T1000 (cell line): ENCODE data around the gene HYOU1.
A peak's percentile ranks its signal among the peaks of the same experiment; 100 is the strongest.
"Not testable (repeated sequence)": the region's sequence is repeated elsewhere in the genome, so short reads cannot be mapped to it uniquely, and the experiment has no call there.

Source experiments
- DNase-seq: peaks from one replicate; lab custom pipeline; 2025; ENCODE audit warnings: mixed read lengths; lab: John Stamatoyannopoulos, UW

HYOU1 gene

GRCh38 chr11:119084663-119085436 is 27.8 kb upstream of the HYOU1 start, which contains the start of gene HMBS:
TSS of gene HMBS (plus strand) at chr11:119084881. CDS start at chr11:119085034, 153 bp downstream.
- peak; percentile 77 for DNase-seq

DNA sequence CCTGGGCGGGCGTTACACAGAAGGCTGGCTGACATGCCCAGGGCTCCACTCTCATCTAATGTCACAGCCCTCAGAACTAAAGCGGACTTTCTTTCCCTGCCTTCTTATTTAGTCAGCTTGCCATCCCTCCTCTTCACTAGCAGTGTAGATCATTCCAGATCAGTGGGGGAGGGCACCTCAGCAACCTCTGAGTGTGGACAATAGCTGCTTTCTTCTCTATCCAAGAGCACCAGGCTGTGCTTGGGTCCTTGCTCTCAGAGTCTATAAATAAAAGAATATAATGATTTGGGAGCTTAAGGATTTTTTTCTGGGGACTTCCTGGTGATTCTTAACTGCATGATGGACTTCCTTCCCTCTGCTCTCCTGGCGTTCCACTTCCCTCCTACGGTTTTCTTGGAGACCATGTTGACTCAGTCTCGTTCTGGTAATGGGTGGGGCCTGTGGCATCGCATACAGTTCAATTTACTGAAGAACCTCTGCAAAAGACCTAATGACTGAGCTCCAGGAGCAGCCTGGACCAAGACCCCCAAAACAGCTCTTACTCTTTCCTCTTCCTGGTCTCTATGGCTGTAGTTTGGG is 24.8 kb upstream of the HYOU1 start:
- no peak for DNase-seq

DNA sequence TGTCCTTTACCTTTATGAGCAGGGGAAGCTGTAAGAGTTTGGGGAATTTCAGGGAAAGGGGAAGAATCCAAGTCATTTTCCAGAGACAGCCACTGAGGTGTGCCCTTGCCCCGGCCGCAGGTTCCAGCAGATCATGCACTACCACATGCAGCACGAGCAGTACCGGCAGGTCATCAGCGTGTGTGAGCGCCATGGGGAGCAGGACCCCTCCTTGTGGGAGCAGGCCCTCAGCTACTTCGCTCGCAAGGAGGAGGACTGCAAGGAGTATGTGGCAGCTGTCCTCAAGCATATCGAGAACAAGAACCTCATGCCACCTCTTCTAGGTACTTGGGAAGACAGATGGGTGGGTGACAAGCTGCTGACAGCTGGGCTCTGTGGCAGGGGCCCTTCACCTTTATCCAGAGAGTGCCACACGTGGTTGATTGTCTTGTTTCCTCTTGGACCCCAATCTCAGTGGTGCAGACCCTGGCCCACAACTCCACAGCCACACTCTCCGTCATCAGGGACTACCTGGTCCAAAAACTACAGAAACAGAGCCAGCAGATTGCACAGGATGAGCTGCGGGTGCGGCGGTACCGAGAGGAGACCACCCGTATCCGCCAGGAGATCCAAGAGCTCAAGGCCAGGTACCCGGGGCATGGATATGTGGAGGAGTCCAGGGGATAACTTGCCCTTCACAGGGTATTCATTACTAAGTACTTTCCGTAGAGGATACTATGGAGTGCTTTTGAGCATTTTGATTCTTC is 21.8 kb upstream of the HYOU1 start:
- no peak for DNase-seq

GRCh38 chr11:119077839-119078238 is 20.8 kb upstream of the HYOU1 start:
- no peak for DNase-seq

GRCh38 chr11:119067371-119068222 is 10.6 kb upstream of the HYOU1 start, which contains the start of gene VPS11:
TSS of gene VPS11 (plus strand) at chr11:119067818. CDS start at chr11:119067824, 6 bp downstream.
- peak; percentile 80 for DNase-seq

DNA sequence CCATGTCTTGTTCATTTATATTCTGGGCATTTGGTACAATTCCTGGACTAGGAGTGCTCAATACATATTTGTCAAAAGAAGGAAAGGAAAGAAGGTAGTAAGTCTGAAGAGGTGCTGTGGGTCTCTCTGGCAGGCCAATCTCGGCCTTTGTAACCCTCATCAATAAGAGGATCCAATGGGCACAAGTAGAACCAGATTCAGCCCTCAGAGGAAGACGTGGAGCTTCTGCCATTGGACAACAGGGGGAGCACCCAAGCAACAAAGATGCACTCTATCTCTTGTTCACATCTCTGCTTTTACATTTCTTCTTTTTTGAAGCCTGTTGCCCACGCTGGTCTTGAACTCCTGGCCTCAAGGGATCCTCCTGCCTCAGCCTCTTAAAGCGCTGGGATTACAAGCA is 8.4 kb upstream of the HYOU1 start:
- no peak for DNase-seq

GRCh38 chr11:119062779-119063178 is 5.8 kb upstream of the HYOU1 start:
- no peak for DNase-seq

DNA sequence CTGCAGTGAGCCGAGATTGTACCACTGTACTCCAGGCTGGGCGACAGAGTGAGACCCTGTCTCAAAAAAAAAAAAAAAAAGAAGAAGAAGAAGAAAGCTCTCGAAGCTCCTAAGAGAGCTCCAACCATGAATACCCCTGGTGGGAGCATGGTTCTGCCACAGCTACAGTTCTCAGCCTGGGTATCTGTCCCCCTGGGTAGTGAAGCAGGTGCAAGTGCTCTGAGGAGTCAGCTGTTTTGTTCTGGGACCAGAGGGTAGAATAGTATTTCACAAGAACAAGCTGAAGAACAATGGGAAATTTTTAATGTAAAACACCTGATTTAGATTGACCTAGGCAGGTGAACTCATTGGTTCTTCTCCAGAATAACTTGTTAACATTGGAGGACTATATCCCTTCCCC is 4.3 kb upstream of the HYOU1 start:
- DNase-seq, result no peak

DNA sequence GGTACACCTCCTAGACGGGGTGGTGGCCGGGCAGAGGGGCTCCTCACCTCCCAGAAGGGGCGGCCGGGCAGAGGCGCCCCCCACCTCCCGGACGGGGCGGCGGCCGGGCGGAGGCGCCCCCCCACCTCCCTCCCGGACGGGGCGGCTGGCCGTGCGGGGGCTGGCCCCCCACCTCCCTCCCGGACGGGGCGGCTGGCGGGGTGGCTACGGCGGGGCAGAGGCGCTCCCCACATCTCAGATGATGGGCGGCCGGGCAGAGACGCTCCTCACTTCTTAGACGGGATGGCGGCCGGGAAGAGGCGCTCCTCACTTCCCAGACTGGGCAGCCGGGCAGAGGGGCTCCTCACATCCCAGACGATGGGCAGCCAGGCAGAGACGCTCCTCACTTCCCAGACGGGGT is 2.1 kb upstream of the HYOU1 start:
- not testable (repeated sequence) for DNase-seq

DNA sequence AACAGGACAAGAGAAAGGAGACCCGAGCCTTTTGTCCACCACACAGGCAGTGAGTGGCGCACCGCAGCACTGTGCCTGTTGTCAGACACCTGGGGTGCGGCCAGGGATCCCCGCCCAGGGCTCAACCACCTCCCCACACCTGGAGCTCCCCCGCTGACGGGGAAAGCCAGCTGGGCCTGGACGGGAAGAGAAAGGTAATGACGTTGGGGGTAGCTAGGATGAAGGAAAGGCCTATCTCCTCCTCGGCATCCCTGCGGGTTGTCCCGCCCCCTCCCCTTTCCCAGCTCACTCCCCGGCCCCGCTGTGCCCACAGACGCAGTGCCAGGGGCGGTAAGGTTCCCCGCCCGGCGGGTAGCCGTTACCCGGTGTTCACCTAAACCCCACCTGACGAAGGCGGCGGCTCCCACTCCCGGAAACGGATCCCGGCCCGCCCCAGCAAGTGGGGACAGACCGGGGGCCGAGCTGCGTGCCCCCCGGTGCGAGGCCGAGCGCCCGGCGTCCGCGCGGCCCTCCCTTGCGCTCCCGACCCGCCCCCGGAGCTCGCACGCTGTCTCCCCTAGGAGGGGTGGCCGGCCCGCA is 495 bp downstream of the HYOU1 start:
- DNase-seq, result no peak

- DNase-seq, result no peak
Observed at GRCh38 chr11:119055901-119056300, 1.1 kb downstream of the HYOU1 start.

DNA sequence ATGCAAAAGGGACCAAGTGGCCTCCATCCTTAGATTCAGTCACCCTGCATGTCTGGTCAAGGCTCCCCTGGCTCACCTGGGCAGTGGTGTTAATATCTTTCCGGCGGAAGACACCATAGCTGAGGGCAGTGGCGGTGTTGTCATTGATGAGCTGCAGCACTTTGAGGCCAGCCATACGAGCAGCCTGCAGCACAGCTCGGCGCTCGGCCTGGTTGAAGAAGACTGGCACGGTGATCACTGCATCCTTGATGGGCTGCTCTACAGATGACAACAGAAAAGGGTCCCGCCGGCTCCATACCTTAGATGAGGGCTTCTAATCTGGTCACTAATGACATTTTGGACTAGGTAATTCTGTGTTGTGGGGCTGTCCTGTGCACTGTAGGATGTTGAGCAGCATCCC is 2.6 kb downstream of the HYOU1 start:
- no peak for DNase-seq

DNA sequence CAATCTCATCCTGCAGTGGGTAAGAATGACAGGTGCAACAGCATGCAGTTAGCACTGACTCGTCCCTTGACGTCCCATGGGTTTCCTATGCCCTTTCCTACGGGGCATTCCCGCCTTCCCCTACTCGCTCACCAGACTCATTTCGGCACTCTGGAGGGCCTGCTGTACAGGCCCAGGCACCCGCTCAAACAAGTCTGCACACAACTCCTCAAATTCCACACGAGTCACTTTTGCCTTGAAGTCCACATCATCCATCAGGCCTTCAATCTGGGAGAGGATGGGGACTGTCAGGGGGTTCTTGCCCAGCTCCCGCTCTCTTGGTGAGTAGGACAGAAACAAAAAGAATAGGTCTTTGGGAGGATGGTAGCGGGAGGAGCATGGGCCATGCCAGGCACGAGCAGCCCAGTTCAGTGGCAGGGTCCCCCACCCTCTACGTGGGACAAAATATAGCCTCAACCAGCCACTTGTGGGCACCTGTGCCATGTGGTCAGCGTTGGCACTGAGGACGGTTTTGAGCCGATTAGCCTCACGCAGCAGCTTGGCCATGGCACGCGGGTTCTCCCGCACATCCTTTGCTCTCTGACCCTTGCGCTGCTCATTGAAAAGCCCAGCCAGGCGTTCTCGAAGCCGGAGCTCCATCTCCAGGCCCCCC is 4.7 kb downstream of the HYOU1 start:
- DNase-seq, result no peak

DNA sequence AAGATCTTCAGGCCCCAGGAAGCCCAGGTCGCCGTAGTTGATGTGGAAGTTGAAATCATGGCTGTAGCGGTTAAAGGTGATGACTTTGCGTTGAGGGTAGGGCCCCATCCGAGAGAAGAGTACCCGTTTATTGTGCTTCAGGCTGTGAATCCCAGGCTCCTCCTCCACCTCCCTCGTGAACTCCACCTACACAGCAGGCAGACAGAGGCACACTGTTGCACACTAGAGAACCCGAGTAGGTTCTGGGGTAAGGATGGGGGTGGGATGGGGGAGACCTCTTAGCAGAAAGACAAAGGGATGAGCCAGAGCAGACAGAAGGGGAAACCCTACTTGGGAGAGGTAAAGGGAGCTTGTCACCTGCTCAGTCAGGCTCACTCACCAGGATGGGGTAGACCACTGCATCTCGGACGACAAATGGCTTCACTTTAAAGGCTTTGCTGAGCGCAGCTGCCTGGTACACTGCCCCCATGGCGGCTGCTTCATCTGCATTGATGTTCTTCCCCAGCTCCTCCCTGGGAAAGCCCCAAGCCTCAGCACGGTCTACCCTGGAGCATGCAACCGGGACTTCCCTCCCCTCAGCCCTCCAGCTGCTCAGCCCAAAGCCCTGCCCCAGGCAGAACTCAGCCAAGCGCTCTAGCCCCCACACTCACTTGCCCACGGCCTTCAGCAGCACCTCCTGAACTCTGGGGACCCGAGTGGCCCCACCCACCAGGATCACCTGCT is 5.4 kb downstream of the HYOU1 start:
- DNase-seq, result no peak

GRCh38 chr11:119049081-119049480 is 7.9 kb downstream of the HYOU1 start:
- DNase-seq, result no peak

- no peak for DNase-seq
Observed at GRCh38 chr11:119048644-119049043, 8.4 kb downstream of the HYOU1 start.

GRCh38 chr11:119047205-119047604 is 9.8 kb downstream of the HYOU1 start:
- DNase-seq, result no peak

DNA sequence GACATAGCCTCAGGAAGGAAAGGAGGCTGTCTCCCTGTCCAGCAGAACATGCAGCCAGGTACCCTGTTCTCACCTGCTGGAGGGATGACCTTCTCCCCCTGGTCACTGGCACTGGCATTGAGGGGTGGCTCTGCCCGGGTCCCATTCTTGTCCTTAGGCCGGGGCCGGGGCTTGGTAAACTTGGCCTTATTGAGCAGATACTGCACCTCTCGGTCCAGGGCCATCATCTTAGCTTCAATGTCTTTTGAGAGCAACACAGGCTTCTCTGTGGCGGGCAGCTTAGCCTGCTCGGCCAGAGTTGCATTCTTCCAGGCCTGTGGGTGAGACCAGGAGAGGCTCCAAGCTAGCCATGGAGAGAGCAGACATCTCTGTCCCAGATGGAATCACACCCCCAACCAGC is 10.5 kb downstream of the HYOU1 start:
- DNase-seq, result no peak

- DNase-seq, result no peak
Observed at GRCh38 chr11:119044708-119045107, 12.3 kb downstream of the HYOU1 start.

DNA sequence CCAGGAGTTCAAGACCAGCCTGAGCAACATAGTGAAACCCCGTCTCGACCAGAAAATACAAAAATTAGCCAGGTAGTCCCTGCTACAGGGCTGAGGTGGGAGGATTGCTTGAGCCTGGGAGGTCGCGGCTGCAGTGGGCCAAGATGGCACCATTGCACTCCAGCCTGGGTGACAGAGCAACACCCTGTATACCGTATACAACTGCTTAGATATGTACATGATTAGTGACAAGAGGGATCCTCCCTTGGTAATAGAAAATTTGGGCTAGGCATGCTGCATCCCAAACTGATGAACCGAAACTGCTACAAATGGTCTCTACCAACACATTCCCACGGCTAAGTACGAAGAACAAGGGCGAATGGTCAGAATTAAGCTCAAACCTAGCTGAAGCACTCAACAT is 14.1 kb downstream of the HYOU1 start:
- DNase-seq, result no peak
